Keratinocyte (primary cell): ENCODE measurements around the gene IFITM5. TPM values are rescaled to one million over a fixed set of nuclear protein-coding genes. Genes with fewer than 3 reads are reported as not detected.
"Not testable (repeated sequence)": the region's sequence is repeated elsewhere in the genome, so short reads cannot be mapped to it uniquely, and the experiment has no call there.

ENCODE experiments used
- DNase-seq: peaks from one replicate; pipeline ENCODE4 v3.0.0-alpha.2; 2011; ENCODE audit warnings: low read depth, missing footprints, low spot score
- FAIRE-seq: peaks from 2 replicates; lab custom pipeline; 2011; peaks lifted over from hg19 to GRCh38; lab: Jason Lieb, UNC
- H2AFZ ChIP-seq: 2 replicates; pipeline ENCODE4 v1.6.0; 2012; ENCODE audit warnings: low read length, control low read depth, inconsistent platforms; ENCODE audit not compliant: control insufficient read depth
- H3K27ac ChIP-seq: 2 replicates; pipeline ENCODE4 v1.5.1; 2011; ENCODE audit warnings: low read length; ENCODE audit not compliant: control insufficient read depth, insufficient read depth
- H3K27me3 ChIP-seq: 3 replicates; pipeline ENCODE4 v1.6.0; 2011; ENCODE audit warnings: low read length; ENCODE audit not compliant: control insufficient read depth, insufficient read depth; ENCODE audit errors: extremely low read depth
- H3K36me3 ChIP-seq, 2 experiments: 2 replicates in 1 of 2; 3 replicates in 1 of 2; pipeline ENCODE4 v1.5.1; 2011; ENCODE audit warnings: low read length in 2 of 2, mild to moderate bottlenecking in 1 of 2; ENCODE audit not compliant: control insufficient read depth in 2 of 2, insufficient read depth in 2 of 2; ENCODE audit errors: extremely low read depth in 1 of 2
- H3K4me1 ChIP-seq: 3 replicates; pipeline ENCODE4 v1.5.1; 2011; ENCODE audit warnings: low read length; ENCODE audit not compliant: control insufficient read depth, insufficient read depth; ENCODE audit errors: extremely low read depth
- H3K4me2 ChIP-seq: 3 replicates; pipeline ENCODE4 v1.6.0; 2011; ENCODE audit warnings: low read depth, low read length; ENCODE audit not compliant: control insufficient read depth, insufficient read depth; ENCODE audit errors: extremely low read depth
- H3K4me3 ChIP-seq, 3 experiments: fragments of 200-600 bp in 1 of 3; sonication (generic) in 1 of 3; 2 replicates in 2 of 3; 3 replicates in 1 of 3; pipeline ENCODE4 v1.5.1; 2011 to 2016; ENCODE audit warnings: low read length in 3 of 3, mild to moderate bottlenecking in 3 of 3, control low read depth in 2 of 3, inconsistent platforms in 1 of 3, low read depth in 1 of 3, mixed read lengths in 1 of 3, mixed run types in 1 of 3, moderate library complexity in 1 of 3; ENCODE audit not compliant: control insufficient read depth in 2 of 3, insufficient read depth in 2 of 3; ENCODE audit errors: extremely low read depth in 1 of 3
- H3K79me2 ChIP-seq: 2 replicates; pipeline ENCODE4 v1.6.0; 2012; ENCODE audit warnings: low read length; ENCODE audit not compliant: control insufficient read depth, insufficient read depth
- H3K9ac ChIP-seq: 3 replicates; pipeline ENCODE4 v1.6.0; 2011; ENCODE audit warnings: low read length; ENCODE audit not compliant: control insufficient read depth, insufficient read depth; ENCODE audit errors: extremely low read depth
- H3K9me1 ChIP-seq: 3 replicates; pipeline ENCODE4 v1.6.0; 2011; ENCODE audit warnings: low read length; ENCODE audit not compliant: control insufficient read depth, insufficient read depth; ENCODE audit errors: extremely low read depth
- H3K9me3 ChIP-seq: 2 replicates; pipeline ENCODE4 v1.5.1; 2012; ENCODE audit warnings: low read depth, low read length; ENCODE audit not compliant: control insufficient read depth
- H4K20me1 ChIP-seq: 3 replicates; pipeline ENCODE4 v1.6.0; 2011; ENCODE audit warnings: low read length; ENCODE audit not compliant: control insufficient read depth, insufficient read depth; ENCODE audit errors: extremely low read depth
- CTCF ChIP-seq, 3 experiments: IDR thresholded peaks in 1 of 3; conservative IDR thresholded peaks in 1 of 3; optimal IDR thresholded peaks in 1 of 3; 2 replicates in 2 of 3; 3 replicates in 1 of 3; pipeline versions ENCODE3 to v1.5.1; 2011; ENCODE audit warnings: low read length in 3 of 3, mild to moderate bottlenecking in 3 of 3, moderate library complexity in 2 of 3, control low read depth in 1 of 3, inconsistent platforms in 1 of 3; ENCODE audit not compliant: insufficient read depth in 2 of 3; ENCODE audit errors: extremely low read depth in 1 of 3
- EZH2 ChIP-seq: IDR thresholded peaks from one replicate; pipeline ENCODE4 v1.6.1; 2012; ENCODE audit warnings: inconsistent platforms, mild to moderate bottlenecking, low read length, moderate library complexity
- dilution Hi-C: fragments of 300-500 bp; cut with MboI; formaldehyde crosslinking; loops from one replicate; pipeline ENCODE4 v1.7.0; 2020; ENCODE audit warnings: low sequenced_read_pairs; ENCODE audit not compliant: extremely low pct_ligation_motif_present
- polyA plus RNA-seq, 5 experiments: library from polyadenylated mRNA; depleted of rRNA in 3 of 5; stranded (reverse) in 3 of 5; stranded (forward) in 1 of 5; unstranded in 1 of 5; fragments of >200 nt; gene quantifications; 1 replicate in 1 of 5; 2 replicates in 3 of 5; 3 replicates in 1 of 5; pipeline versions ENCODE4 v1.2.1 to v1.2.3, GENCODE V29; 2011 to 2012; ENCODE audit warnings: missing spikeins in 2 of 5, low read depth in 1 of 5, low replicate concordance in 1 of 5

IFITM5 gene
- polyA plus RNA-seq, 1 donor (not counting 4 experiments of a cell fraction or from before 2014, with no cell fraction given): not detected

GRCh38 chr11:315051-315481, 15.7 kb upstream of the IFITM5 start:
- Histone ChIP-seq H3K79me2 (peaks cover 21% of the 10 kb centered on the region), H3K36me3 (peaks cover 0 to 5% of the 10 kb centered on the region in 2 experiments), H3K4me3 (peak overlapping the region; percentile 50 to 66 (median 57)), H2AFZ (no peak overlapping the region), H3K9me3 (no peaks in the 10 kb centered on the region), H3K27me3 (peaks cover 30% of the 10 kb centered on the region), H3K27ac (no peak overlapping the region), H3K4me1 (peaks cover 38% of the 10 kb centered on the region), H4K20me1 (no peaks in the 10 kb centered on the region), H3K4me2 (peak overlapping the region; percentile 85), H3K9ac (peak overlapping the region; percentile 56), H3K9me1 (no peaks in the 10 kb centered on the region)
- no peak for TF ChIP-seq CTCF (optimal IDR thresholded peaks at IDR 0.05 in 1 of 3, IDR thresholded peaks at IDR 0.05 in 1 of 3, conservative IDR thresholded peaks at IDR 0.05 in 1 of 3; ENCODE audit: extremely low read depth in 1 of 3, insufficient read depth in 2 of 3, low read length in 3 of 3)
- no peak for TF ChIP-seq EZH2
- FAIRE-seq (no peak), DNase-seq (no peak)
- dilution Hi-C loops: no loop called here

- H3K4me3 ChIP-seq: peak overlapping the region; percentile 50 to 85 (median 73)
- H3K9me1 ChIP-seq, FAIRE-seq: not testable (repeated sequence)
Measured at GRCh38 chr11:314554-314875, 15.2 kb upstream of the IFITM5 start.

More at GRCh38 chr11:314554-314875, 15.2 kb upstream of the IFITM5 start:
- H2AFZ ChIP-seq, dilution Hi-C loops, H3K27ac ChIP-seq, H3K36me3 ChIP-seq, H3K9me3 ChIP-seq, DNase-seq, H4K20me1 ChIP-seq: not testable (repeated sequence)
- Histone ChIP-seq H3K79me2 (peaks cover 17% of the 10 kb centered on the region), H3K27me3 (peaks cover 30% of the 10 kb centered on the region), H3K4me2 (peak overlapping the region; percentile 85), H3K9ac (peak overlapping the region; percentile 74), H3K4me1 (peaks cover 42% of the 10 kb centered on the region)
